Measurements from ENCODE around the gene ACO2. TPM values are rescaled to one million over a fixed set of nuclear protein-coding genes. Genes with fewer than 3 reads are reported as not detected.

The ACO2 gene
- 90.5 and 95.5 TPM in 2 replicates for total RNA-seq (2022)
- Bru-seq, nascent RNA: percentile 73 among the genes with signal in this experiment
- percentile 69 among the genes with signal in this experiment for BruChase-seq, experiment 1, labeled RNA remaining after a 2-hour chase
- percentile 76 among the genes with signal in this experiment for BruChase-seq, experiment 2, labeled RNA remaining after a 6-hour chase
- long read RNA-seq, transcript ACO2-201 (18 exons, 2,741 nt): major isoform, 148 of 202 reads
- long read RNA-seq, partial matches to known transcripts: 34 of 202 reads
- long read RNA-seq, other reads (novel, unspliced or antisense): 20 of 202 reads

- POLR2A ChIA-PET: interaction anchor here (0.6 to 1.8 kb wide), 18 partner anchors 9 to 332 kb away, joined by 3 to 122 read pairs (median 4); partner anchors contain the start of genes CCDC134, PMM1, TEF and TOB2
- peaks cover 18% of the 10 kb centered on the region for H3K4me1 ChIP-seq
- Mint-ChIP-seq H3K4me3 (ENCODE audit: unreplicated experiment) (peak within 1 kb of the TSS; percentile 92), H3K27me3 (ENCODE audit: insufficient read depth, unreplicated experiment) (no peaks in the 10 kb centered on the region), H3K4me1 (ENCODE audit: low read depth, unreplicated experiment) (peaks cover under 1% of the 10 kb centered on the region), H3K9me3 (ENCODE audit: unreplicated experiment) (no peaks in the 10 kb centered on the region), H3K27ac (ENCODE audit: unreplicated experiment) (peak within 1 kb of the TSS; percentile 100), H3K36me3 (ENCODE audit: insufficient read depth, unreplicated experiment) (peaks cover 73% of the 10 kb centered on the region)
- H3K9me3 ChIP-seq: no peaks in the 10 kb centered on the region
- intact Hi-C loops (cut with micrococcal nuclease; ENCODE audit: unreplicated experiment): loop anchor here (1.0 kb wide), 2 partner anchors 20 to 24 kb away; no protein-coding TSS in a partner anchor
- peak within 1 kb of the TSS; percentile 96 for H3K4me3 ChIP-seq (ENCODE audit: low read depth, low read length)
- H3K36me3 ChIP-seq (ENCODE audit: control insufficient read depth, insufficient read depth, low read length): peaks cover 2% of the 10 kb centered on the region
- H3K27me3 ChIP-seq (replicated peaks; ENCODE audit: control insufficient read depth, insufficient read depth, low read length): no peaks in the 10 kb centered on the region
- CTCF ChIA-PET: interaction anchor here (0.8 to 2.2 kb wide), 6 partner anchors 19 to 75 kb away, joined by 3 to 13 read pairs (median 5); partner anchors contain the start of genes POLR3H and TOB2
- no TSS peak for BruUV-seq (replicated peaks)
- DNase-seq: peak; percentile 97
- TF ChIP-seq, protein P1, sequence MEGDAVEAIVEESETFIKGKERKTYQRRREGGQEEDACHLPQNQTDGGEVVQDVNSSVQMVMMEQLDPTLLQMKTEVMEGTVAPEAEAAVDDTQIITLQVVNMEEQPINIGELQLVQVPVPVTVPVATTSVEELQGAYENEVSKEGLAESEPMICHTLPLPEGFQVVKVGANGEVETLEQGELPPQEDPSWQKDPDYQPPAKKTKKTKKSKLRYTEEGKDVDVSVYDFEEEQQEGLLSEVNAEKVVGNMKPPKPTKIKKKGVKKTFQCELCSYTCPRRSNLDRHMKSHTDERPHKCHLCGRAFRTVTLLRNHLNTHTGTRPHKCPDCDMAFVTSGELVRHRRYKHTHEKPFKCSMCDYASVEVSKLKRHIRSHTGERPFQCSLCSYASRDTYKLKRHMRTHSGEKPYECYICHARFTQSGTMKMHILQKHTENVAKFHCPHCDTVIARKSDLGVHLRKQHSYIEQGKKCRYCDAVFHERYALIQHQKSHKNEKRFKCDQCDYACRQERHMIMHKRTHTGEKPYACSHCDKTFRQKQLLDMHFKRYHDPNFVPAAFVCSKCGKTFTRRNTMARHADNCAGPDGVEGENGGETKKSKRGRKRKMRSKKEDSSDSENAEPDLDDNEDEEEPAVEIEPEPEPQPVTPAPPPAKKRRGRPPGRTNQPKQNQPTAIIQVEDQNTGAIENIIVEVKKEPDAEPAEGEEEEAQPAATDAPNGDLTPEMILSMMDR (IDR thresholded peaks at IDR 0.05; ENCODE audit: insufficient read depth in 1 of 2, low read depth in 1 of 2, low read length in 1 of 2, severe bottlenecking in 1 of 2, unreplicated experiment in 1 of 2): no peak
Measured at GRCh38 chr22:41468381-41469217, at the start of gene ACO2, which contains the start of gene PHF5A. Gene ACO2, plus strand, starts transcription at chr22:41469117. Its CDS starts 30 bp downstream, at chr22:41469147. Gene PHF5A, minus strand, starts transcription at chr22:41468692. Its CDS starts 39 bp downstream, at chr22:41468653.

- Histone ChIP-seq H3K4me3 (ENCODE audit: low read depth, low read length) (no peak overlapping the region), H3K4me1 (no peaks in the 10 kb centered on the region), H3K36me3 (ENCODE audit: control insufficient read depth, insufficient read depth, low read length) (no peaks in the 10 kb centered on the region), H3K9me3 (no peaks in the 10 kb centered on the region), H3K27me3 (replicated peaks; ENCODE audit: control insufficient read depth, insufficient read depth, low read length) (no peaks in the 10 kb centered on the region)
- H3K4me3 Mint-ChIP-seq (ENCODE audit: unreplicated experiment): no peak overlapping the region
- intact Hi-C loops (cut with micrococcal nuclease; ENCODE audit: unreplicated experiment): no loop called here
- H3K9me3 Mint-ChIP-seq (ENCODE audit: unreplicated experiment): no peaks in the 10 kb centered on the region
- no peaks in the 10 kb centered on the region for H3K4me1 Mint-ChIP-seq (ENCODE audit: low read depth, unreplicated experiment)
- TF ChIP-seq, protein P1 (IDR thresholded peaks at IDR 0.05; ENCODE audit: insufficient read depth in 1 of 2, low read depth in 1 of 2, low read length in 1 of 2, severe bottlenecking in 1 of 2, unreplicated experiment in 1 of 2): no peak
- BruUV-seq (replicated peaks): no TSS peak
- ChIA-PET POLR2A (interaction anchor here (0.7 kb wide), 1 partner anchor 386 kb away, joined by 5 read pairs; no protein-coding TSS in a partner anchor), CTCF (no interaction called here)
- peaks cover 18% of the 10 kb centered on the region for H3K36me3 Mint-ChIP-seq (ENCODE audit: insufficient read depth, unreplicated experiment)
- DNase-seq: no peak
- H3K27me3 Mint-ChIP-seq (ENCODE audit: insufficient read depth, unreplicated experiment): no peaks in the 10 kb centered on the region
- H3K27ac Mint-ChIP-seq (ENCODE audit: unreplicated experiment): no peak overlapping the region
Measured at GRCh38 chr22:41425660-41426365, 43.1 kb upstream of the ACO2 start.
